ENCODE results near the gene TNS1.

The TNS1 gene

DNA sequence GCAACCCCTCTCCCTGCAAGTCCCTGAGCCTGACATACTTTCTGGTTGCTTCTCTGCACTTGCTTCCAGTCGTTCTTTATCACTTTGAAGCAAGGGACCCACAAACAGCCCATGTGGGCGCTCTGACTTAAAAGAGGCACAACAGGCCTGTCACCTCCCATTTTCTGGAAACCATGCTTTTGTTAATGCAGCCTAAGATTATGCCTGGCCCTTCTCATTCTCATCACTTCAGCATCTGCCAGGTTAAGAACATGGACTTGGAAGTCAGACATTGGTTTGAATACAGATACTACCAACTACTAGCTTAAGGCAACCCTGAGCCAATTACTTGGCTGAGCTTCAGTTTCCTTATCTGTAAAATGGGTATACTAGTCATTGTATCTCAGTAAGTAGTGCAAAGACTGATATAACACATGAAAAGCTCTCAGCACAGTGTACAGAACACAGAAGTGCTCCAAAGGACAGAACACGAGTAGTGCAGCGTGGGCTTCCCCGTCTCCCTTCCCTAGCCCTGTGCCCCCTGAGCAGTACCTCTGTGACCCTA lies 141.4 kb downstream of the TNS1 start:
- DNase-seq, result no peak

DNA sequence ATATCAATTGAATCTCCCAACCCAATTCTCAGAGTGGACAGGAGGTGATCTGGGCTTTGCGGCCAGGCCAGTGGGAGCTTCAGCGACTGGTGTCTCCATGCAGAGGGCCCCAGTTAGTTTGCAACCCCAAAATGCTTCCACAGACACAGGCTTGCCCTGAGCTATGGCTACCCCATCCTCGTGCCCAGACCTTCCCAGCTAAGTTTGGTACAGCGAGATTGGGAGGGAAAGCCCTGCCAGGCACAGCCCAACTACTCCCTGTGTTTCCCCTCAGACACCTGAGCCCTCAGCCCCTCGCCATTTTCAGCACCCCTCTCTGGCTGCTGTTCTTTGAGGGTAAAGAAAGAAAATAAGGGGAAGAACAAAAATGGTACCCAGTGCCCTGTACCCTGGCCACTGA lies 142.9 kb downstream of the TNS1 start:
- DNase-seq, result no peak

DNA sequence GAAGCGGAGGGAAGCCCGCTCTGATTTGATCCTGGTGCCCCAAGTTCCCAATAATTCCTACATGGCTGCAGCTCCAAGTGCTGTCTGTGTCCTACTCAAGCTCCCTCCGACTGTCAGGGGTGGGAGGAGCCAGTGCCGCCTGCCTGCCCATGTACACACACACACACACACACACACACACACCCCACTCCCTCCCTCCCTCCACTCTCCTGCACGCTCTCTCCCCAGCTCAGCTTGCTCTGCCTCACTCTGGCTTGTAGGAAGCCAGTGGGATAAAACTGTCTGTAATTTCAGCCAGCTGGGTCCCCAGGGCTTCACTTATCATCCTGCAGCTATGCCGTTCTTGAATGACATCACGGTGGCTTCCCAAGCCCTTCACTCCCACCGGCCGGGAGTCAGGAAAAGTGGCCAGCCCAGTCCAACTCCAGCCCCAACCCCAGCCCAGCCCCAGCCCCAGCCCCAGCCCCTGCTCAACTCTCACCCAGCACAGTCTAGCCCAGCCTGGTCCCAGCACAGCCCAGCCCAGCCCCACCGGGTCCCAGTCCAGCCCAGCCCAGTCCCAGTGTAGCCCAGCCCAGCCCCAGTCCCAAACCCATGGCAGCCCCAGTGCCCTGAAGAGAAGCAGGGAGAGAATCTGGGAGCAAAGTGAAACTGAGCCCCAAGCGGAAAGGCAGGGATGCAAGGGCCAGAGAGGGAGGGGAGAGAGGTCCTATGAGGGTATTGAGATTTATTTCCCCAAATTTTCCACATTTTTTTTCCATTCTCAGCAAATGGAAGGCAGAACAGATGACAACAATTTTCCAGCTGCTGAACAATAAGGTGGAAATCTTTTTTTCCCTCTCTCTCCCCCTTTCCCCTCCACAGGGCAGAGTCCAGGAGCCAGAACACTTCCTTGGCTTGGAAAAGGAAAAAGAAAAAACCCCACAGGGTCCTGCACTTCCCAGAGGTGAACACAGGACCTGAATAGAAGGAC lies 144.0 kb downstream of the TNS1 start:
- no peak for DNase-seq

DNA sequence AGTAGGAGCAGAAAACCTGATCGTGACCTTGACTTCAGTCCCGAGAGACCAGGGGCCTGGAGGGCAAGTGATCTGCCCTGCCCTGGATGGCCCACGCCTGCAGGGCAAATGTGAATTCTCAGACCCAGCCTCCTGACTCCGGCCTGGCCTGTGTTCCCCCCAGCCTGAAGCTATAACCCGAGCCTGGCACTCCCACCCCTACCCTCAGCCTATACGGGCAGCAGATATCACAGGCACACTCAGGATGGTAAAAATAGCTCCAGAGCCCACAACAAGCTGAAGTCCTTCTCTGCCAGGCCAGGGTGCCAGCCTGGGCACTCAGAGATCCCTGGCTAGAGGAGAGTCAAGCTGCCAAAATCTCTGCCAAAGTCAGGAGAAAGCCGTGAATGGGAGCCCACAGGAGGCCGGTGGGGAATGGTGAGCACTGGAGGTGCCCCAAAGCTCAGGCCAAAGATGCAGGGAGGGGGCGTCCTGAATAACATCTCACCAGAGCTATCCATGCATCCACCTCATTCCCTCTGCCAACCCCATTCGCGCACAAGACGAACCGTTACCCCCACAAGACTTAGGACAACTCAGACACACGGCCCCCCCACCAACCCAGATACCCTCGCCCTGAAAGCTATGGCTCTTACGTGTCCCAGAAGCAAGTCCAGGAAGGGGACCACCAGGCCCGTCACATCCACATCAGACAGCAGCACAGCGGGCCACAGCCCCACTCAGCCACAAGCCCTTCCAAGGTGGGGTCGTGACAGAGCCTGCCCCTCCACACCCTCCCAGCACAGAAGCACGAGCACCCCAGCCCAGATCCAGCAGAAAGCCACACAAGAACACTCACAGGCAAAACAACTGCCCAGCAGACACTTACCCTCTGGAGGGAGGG lies 144.9 kb downstream of the TNS1 start:
- DNase-seq, result no peak

DNA sequence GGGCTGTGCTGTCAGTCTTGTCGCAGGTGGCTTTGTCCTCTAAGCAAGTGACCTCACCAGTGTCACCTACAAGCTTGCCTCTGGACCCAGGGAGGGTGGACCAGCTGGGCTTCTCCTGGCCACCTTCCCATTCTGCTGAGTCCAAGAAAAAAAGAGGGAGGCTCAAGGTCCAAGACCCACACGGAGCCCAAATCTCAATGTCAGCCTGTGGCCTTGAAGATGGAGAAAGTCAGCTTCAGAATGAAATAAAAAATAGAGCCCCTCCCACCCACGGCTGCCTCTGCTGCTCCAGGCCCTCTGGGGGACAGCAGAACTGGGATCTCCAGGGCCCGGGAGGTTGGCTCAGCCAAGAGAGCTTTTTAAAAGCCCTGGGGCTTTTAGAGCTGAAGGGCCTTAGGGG lies 145.9 kb downstream of the TNS1 start:
- no peak for DNase-seq

DNA sequence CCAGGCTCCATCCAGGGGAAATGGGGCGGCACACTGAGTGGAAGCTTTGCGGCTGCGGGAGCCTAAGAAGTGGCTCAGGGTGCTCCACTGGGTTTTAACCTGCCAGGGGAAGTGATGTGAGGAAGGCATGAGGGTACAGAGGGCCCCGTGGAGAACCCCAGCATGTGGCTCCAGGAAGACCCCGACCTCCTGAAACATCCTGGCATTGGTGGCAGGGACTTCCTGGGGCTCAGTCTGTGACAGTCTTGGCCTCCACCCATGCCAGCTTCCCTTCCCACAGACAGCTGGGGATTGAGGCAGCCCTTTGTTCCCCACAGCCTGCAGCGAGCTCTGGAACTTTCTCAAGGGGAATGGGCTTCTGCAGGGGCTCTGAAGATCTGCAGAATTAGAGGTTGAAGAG lies 146.6 kb downstream of the TNS1 start:
- no peak for DNase-seq

DNA sequence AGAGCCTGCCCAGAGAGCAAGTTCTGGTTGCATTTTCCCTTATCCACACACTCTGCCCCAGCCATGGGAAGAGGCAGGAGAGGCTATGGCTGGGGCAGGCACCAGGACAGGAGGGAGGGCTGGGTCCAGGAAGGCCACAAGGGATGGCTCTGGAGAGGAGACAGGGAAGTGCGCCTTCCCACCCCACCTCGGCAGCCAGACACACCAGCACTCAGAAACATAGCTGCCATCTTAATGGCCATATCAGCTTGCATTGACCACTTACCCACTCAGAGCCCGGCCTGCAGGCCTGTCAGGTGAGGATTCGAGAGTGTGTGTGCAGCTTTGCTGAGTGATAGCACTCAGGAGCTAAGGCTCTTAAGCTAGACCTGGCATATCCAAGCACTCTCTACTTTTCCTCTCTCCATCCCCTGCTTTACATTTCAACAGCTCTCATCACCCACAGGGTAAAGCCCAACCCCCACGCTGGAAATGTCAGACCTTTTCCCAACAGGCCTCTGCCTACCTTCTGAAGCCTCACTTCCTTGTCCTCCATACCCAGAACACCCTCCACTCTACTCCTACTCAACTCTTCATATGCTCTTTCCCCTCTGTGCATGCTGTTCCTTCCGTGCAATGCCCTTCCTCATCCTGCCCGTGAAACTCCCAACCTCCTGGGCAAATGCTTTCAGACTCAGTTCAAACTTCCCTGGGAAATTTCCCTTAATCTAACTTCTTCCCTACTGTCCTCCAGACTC lies 147.9 kb downstream of the TNS1 start:
- no peak for DNase-seq

DNA sequence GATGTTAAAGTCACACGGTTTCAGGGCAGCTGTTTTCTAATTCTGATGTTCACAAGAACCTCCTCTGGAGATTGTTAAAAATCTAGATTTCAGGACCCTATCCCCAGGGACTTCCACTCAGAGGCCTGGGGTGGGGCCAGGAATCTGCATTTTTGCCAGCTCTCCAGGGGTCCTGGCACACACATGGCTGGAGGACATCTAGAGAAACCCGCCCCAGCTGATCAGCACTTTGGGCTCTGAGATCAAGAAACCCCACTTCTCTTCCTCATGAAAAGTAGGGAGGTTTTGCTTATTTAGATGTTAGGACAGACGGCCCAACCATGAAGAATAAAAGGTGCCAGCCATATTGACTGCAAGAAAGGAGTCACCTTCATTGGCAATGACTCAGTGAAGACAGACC lies 148.8 kb downstream of the TNS1 start:
- DNase-seq, result no peak

DNA sequence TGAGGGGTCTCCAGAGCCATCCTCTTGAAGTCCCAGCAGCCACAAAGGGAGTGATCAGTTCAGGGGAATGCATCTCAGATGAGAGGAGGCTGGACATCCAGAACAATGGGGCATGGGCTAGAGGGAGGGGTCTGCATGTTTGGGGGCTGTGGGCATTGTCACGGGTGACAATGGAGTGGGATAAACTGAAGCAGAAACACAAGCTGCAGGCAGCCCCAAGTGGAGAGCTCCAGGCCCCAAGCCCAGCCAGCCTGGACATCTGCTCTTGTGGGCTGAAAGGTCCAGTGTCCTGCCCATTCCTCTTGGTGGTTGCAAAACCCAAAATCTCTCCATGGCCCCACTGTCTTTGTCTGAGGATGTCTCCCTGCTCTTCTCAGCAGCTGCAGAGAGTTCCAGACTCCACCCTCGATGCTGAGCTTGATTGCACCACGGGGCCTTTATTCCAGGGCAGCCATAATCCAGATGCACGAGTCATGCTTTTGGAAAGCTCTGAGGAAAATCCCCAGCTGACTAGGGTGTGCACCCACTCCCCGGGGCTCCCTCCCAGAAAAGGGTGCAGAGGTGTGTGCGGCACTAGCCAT lies 149.4 kb downstream of the TNS1 start:
- no peak for DNase-seq

DNA sequence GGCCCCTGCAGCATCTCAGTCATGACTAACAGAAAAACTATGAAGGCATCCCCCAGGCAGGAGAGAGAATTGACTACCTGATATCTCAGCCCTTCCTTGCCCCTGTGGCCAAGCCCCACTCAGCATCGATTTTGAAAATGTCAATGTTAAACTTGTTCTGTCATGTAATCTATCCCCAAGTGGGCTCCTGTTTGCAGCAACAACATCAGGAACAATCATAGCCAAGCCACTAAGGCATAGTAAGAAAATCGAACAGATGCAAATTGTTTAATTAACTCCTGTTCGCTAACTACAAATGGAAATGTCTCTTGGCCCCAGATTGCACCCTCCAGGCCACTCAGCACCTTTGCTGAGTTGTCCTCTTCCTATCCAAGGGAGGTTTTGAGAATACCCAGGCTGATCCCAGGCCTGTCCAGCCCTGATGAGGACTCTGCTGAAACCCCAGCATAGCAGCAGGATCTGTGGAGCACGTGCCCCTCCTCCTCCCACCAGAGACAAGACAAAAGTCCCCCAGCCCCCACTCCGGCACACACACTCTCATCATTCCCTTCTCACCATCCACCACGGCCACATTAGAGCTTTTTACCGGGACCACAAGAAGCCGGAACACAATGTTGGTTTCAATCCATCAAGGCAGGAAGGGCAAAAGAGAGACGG lies 150.1 kb downstream of the TNS1 start:
- DNase-seq, result no peak

DNA sequence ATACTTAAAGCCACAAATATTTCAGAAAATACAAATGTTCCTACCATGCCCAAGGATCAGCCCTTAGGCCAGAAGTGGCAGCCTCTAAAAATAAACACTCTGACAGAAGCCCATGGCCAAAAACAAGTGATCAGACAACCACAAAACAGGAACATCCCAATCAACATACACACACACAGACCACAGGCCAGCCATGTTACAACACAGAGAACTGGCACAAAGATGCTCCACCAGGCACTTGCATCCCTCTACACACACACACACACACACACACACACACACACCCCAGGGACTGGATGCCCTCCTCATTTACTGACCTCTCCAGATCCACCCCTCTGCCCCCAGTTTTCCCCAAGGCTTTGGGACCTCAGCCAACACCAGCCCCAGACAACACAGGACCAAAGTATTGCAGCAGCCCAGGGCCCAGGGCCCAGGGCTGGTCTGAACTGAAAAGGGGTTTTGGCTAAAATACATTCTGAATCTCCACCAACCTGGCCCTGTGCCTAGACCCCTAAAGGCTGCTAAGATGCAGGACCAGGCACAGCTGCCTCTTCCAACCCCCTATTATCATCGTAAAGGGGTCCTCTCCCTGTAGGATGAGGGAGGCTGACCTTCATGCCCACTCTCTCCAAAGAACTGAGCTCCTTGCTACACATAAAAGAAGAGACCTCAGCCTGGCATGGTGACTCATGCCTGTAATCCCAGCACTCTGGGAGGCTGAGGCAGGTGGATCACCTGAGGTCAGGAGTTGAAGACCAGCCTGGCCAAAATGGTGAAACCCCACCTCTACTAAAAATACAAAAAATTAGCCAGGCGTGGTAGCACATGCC lies 151.4 kb downstream of the TNS1 start:
- no peak for DNase-seq

DNA sequence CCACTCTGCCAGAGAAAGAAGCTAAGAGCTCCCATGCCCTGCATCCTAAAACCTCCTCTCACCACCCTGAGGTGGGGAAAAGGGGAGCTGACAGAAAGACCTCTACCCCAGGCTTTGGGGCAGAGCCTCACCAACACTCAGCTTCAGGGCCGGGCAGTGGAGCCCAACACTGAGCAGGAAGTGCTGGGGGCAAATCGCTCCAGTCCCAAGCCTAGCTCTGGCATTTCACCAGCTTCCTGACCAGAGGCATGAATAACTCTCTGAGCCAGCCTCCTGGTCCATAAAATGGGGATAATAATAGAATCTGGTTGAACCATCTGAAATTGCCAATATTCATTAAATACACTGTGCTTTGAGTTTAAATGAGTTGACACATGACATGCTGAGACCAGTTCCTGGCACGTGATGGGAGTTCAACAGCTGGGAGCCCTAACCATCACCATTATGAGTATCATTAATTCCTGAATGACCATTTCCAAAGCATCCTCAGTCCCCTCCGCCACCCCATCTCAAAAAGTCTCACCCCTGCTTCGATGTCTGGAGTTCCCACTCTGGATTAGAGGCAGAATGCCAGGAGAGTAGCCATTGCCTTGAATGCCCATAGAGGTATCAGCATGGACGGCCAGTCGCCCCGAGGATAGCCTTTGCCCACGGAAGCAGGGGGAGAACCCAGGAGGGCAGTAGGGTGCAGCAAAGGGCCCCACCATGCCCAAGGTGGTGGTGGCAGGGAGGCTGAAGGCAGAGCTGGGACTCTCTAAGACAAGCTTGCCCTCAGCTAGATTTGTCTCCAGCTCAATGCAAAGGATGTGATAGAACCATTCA lies 153.4 kb downstream of the TNS1 start:
- DNase-seq, result no peak

DNA sequence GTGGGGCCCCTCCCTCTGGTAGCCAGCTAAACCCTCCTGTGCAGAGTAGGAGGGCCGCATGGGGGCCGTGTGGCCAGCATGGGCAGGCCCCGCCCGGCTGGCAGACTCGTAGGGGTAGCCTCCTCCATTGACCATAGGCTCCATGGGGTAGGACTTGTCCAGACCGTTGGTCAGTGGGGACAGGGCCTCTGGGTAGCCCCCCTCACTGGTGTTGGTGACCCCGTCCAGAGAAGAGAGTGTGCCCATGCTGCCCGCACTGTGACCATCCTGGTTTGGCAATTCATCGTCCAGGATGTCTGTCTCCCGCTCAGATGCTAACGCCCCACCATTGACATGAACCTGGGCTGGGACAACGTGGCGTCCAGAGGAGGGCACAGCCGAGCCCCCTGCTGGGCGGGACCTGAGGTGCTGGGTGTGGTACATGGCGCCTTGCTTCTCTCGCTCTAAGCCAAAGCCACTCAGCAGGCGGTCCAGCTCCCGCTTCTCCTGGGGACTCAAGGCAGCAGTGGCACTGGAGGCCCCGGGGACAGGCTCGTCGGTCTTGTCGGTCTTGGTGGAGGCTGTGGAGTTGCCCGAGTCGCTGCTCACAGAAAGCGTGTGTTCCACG lies 154.3 kb downstream of the TNS1 start:
- DNase-seq, result no peak

DNA sequence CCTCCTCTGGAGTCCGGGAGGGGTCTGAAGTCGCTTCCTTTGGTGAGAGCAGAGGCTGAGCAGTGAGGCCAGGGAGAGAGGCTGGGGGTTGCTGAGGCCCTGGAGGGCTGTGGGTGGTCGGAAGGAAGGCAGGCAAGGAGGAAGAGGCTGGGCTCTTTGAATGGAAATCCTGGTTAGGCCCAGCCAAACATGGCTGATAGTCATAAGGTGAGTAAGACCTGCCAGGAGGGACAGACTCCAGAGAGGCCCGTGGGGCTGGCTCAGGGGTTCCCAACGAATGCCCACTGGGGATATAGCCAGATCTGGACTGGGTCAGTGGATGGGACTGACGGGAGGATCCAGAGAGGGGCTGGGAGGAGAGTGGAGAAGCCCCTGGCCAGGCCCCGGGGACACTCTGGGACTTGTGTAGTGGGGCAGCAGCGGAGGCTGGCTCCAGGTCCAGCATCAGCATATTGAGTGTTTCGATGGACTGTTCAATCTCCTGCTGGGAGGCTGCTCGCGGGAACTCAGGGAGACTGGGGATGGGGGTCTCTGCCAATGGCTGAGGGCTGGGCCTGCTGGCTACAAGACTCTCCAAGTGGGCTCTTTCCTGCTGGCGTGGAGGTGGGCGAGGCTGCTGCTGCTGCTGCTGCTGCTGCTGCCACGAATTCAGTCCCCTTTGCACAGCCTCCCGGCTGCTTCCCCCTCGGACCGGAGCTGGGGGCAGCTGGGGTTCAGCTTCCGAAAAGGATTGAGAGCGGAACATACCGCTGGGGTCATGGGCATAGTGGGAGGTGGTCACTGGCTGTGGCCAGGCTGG lies 155.0 kb downstream of the TNS1 start:
- no peak for DNase-seq

DNA sequence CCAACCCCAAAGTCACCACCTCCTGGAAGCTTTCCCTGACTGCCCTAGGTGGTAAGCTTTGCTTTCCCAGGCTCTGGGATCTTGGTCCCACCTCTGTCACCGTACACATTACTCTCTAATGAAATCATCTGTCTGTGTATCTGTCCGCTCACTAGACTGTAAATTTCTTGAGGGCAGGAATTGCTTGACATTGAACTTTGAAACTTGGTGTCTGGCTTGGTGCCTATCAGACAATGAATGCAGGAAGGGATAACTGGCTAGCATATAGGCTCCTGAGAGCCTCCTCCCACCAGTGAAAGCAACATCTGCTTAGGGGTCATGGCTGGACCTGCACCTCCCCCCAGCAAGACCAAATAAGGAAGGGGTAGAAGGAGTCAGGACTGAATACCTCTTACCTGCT lies 155.7 kb downstream of the TNS1 start:
- DNase-seq, result no peak

DNA sequence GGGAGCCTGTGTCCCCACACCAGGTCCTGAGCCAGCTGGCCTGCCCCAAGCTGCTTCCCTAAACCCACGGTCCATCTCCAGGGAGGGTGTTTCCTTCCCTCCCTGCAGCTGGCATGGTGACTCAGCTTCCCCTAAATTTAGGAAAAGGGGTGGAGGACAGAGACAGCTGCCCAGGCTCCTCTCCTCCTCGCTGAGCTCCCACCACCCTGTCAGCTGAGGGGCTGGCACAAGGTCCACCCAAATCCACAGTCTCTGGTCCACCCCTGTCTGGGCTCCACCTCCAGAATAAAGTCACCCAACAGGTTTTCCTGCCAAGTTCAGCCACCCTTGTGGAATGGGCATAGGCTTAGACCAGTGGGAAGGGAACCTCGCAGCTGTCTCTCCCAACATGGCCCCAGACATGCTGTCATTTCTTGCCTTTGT lies 156.5 kb downstream of the TNS1 start:
- no peak for DNase-seq

DNA sequence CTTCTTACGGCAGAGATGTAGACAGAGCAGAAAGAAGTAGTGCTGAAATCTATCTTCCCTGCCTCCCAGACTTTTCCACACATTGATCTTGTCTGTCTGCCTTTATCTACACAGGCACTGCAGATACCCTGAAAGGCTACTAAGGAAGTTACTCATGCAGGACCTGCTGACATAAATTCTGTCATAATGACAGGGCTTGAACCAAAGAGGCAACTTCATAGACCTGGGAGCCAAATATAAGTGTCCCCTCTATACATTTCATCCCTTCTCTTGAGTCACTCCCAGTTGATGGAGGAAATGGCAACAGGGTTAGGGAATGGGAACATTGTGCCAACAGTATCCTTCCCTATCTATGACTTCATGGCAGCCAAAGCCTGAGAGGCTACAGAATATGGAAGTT lies 157.5 kb downstream of the TNS1 start:
- no peak for DNase-seq

DNA sequence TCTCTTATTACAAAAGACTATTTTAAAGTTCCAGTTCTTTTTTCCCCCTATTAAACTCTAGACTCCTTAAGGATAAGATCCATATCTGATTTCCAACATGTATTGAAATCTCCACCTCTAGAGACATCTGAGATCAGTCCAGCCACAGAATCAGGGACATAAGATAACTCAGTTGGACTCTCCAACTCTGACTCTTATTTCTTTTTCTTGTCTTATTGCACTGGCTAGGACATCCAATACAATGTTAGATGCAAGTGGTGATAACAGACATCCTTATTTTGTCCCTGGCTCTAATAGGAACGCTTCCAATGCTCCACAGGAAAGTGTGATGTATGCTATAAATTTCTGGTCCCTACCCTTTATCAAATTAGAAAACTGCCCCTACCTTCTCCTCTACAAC lies 158.1 kb downstream of the TNS1 start:
- DNase-seq, result no peak

DNA sequence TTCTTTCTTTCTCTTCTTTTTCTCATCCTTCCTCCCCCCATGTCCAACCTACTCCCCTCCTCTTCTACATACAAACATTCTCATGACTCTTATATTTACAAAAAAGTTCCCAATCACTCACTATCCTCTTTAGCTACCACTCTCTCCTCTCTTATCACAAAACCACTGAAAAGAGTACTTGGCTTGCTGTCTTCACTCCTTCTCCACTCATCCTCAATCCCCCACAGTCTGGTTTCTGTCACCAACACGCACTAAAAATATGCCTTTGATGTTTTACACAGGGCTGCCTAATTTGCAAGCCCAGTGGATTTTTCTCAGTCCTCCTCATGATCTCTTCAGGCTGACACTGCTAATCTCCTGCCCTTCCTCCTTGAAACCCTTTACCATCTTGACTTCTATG lies 159.5 kb downstream of the TNS1 start:
- no peak for DNase-seq
